Measurements from ENCODE around the gene MTSS2.

Gene MTSS2

GRCh38 chr16:70715860-70716357 lies 30.1 kb upstream of the MTSS2 start:
- Mint-ChIP-seq H3K27ac (peak overlapping the region; percentile 98), H3K27me3 (ENCODE audit: low read depth, poor library complexity) (peaks cover 3% of the 10 kb centered on the region), H3K9me3 (peaks cover 10% of the 10 kb centered on the region), H3K4me1 (peaks cover 71% of the 10 kb centered on the region), H3K4me3 (no peak overlapping the region), H3K36me3 (ENCODE audit: low read depth) (peaks cover 28% of the 10 kb centered on the region)
- TF ChIP-seq CTCF (IDR thresholded peaks at IDR 0.05), result no peak
- DNase-seq, result no peak

GRCh38 chr16:70715055-70715858 lies 29.4 kb upstream of the MTSS2 start:
- H3K27me3 Mint-ChIP-seq (ENCODE audit: low read depth, poor library complexity), result peaks cover 3% of the 10 kb centered on the region
- peaks cover 75% of the 10 kb centered on the region for H3K4me1 Mint-ChIP-seq
- H3K27ac Mint-ChIP-seq, result peak overlapping the region; percentile 98
- no peak for TF ChIP-seq CTCF (IDR thresholded peaks at IDR 0.05)
- peaks cover 10% of the 10 kb centered on the region for H3K9me3 Mint-ChIP-seq
- DNase-seq, result peak; percentile 60
- H3K4me3 Mint-ChIP-seq, result peak overlapping the region; percentile 33
- peaks cover 22% of the 10 kb centered on the region for H3K36me3 Mint-ChIP-seq (ENCODE audit: low read depth)

DNA sequence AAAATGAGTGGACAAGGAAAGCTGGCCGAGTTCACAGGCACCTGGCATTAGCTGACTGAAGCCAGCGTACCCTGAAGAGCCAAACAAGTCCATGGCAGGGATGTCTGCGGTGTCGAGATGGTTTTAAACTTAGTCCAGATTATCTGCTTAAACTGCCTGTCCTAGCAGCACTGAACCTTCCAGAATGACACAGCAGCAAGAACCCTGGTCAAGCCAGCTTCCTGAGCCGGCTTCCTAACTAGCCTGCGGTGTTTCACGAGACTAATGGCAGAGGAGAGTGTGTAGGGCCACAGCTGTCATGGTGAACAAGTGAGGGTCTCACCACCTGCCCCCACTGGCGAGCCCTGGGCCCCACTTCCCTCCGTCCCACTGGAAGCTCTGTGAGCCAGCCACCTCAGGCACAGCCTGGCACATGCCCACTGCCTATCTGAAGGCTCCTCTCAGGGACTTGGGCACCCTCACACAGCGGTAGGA lies 28.8 kb upstream of the MTSS2 start:
- H3K27ac Mint-ChIP-seq, result peak overlapping the region; percentile 98
- H3K36me3 Mint-ChIP-seq (ENCODE audit: low read depth), result peaks cover 15% of the 10 kb centered on the region
- TF ChIP-seq CTCF (IDR thresholded peaks at IDR 0.05), result no peak
- H3K4me3 Mint-ChIP-seq, result no peak overlapping the region
- peaks cover 6% of the 10 kb centered on the region for H3K9me3 Mint-ChIP-seq
- peaks cover 75% of the 10 kb centered on the region for H3K4me1 Mint-ChIP-seq
- H3K27me3 Mint-ChIP-seq (ENCODE audit: low read depth, poor library complexity), result peaks cover 3% of the 10 kb centered on the region
- no peak for DNase-seq

GRCh38 chr16:70713824-70714223 lies 28.0 kb upstream of the MTSS2 start:
- peaks cover 75% of the 10 kb centered on the region for H3K4me1 Mint-ChIP-seq

DNA sequence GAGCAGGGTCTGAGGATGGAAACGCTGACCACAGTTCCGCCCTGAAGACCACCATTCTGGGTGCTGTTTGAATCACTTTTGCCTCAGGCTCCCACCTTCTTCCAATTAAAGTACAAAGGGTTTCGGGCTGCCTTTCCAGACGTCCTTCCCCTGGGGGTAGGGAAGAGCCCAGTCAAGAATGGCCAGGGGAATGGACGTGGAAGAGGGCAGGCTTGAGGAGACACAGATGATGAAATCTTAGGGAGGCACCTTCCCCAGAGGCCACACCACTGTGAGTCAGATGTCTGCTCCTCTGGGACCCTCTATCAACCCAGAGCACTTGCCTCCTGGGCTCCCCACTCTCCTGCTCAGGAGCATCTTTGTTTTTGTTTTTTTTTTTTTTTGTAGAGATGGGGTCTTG lies 27.5 kb upstream of the MTSS2 start:
- Mint-ChIP-seq H3K4me3 (no peak overlapping the region), H3K36me3 (ENCODE audit: low read depth) (peaks cover 4% of the 10 kb centered on the region), H3K27me3 (ENCODE audit: low read depth, poor library complexity) (peaks cover 3% of the 10 kb centered on the region), H3K27ac (peak overlapping the region; percentile 25), H3K9me3 (no peaks in the 10 kb centered on the region), H3K4me1 (peaks cover 80% of the 10 kb centered on the region)
- no peak for DNase-seq
- TF ChIP-seq CTCF (IDR thresholded peaks at IDR 0.05), result no peak

More at GRCh38 chr16:70713824-70714223, 28.0 kb upstream of the MTSS2 start:
- Mint-ChIP-seq H3K9me3 (no peaks in the 10 kb centered on the region), H3K27me3 (ENCODE audit: low read depth, poor library complexity) (peaks cover 3% of the 10 kb centered on the region), H3K27ac (peak overlapping the region; percentile 98), H3K4me3 (peak overlapping the region; percentile 44), H3K36me3 (ENCODE audit: low read depth) (peaks cover 7% of the 10 kb centered on the region)
- no peak for DNase-seq
- TF ChIP-seq CTCF (IDR thresholded peaks at IDR 0.05), result no peak

All from nephron progenitor cell (in vitro differentiated cells).